GM12801 (cell line): Measurements from ENCODE around the gene PPP1R2.

Source experiments
- TF ChIP-seq, protein P1 (sequence below): IDR thresholded peaks from one replicate; pipeline ENCODE4 v1.5.1; 2011; ENCODE audit warnings: control low read depth; ENCODE audit not compliant: insufficient read length; ENCODE audit errors: extremely low read depth

Gene PPP1R2

DNA sequence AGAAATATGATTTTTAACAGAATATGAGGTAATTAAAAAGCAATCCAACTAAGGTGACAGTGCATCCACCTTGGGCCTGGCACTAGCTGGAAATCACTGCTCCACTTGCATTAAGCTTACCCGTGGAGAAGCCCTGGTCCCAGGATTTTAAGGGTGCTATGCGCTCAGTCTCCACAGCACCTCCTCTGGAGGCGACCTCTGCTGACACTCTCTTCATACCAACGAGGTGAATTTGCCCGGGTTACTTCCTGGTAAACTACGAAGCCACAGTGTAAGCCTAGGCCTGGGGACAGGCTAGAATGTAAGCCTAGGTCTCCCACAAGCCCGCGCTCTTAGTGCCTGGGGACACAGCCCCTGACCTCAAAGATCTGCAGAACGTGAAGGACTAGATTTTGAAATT lies 39.8 kb upstream of the PPP1R2 start:
- TF ChIP-seq, protein P1, sequence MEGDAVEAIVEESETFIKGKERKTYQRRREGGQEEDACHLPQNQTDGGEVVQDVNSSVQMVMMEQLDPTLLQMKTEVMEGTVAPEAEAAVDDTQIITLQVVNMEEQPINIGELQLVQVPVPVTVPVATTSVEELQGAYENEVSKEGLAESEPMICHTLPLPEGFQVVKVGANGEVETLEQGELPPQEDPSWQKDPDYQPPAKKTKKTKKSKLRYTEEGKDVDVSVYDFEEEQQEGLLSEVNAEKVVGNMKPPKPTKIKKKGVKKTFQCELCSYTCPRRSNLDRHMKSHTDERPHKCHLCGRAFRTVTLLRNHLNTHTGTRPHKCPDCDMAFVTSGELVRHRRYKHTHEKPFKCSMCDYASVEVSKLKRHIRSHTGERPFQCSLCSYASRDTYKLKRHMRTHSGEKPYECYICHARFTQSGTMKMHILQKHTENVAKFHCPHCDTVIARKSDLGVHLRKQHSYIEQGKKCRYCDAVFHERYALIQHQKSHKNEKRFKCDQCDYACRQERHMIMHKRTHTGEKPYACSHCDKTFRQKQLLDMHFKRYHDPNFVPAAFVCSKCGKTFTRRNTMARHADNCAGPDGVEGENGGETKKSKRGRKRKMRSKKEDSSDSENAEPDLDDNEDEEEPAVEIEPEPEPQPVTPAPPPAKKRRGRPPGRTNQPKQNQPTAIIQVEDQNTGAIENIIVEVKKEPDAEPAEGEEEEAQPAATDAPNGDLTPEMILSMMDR, result no peak

DNA sequence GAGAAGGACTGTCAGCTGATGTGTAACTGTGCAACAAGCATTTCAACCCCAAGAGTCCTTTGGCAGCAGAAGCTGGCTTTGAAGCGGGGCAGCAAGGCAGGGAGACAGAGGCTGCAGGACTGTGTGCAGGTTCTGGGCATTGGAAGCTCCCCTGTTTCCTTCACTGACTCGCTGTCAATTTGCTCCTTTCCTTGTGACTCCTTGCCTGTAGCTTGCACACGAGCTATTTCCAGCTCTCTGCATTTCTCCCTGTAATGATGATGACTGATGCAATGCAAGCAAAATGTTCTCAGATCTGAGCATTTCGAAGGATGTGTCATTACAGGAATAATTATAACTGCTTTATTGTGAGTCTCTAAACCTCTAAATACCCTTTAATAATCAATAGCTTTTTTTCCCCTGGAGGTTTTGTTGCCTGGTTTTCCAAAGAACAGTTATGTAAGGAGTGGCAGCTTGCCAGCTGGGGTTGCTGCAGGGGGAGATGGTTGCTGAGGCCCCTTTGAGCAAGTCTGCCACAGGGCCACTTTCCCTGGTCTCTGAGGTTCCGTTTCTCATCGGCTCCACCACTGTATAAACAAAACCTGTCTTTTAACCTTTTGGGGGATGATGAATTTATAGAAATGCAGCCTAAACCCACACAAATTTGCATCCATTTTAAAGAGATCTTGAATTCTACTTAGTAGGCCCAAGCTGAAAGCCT lies 37.8 kb upstream of the PPP1R2 start:
- TF ChIP-seq, protein P1, result no peak

DNA sequence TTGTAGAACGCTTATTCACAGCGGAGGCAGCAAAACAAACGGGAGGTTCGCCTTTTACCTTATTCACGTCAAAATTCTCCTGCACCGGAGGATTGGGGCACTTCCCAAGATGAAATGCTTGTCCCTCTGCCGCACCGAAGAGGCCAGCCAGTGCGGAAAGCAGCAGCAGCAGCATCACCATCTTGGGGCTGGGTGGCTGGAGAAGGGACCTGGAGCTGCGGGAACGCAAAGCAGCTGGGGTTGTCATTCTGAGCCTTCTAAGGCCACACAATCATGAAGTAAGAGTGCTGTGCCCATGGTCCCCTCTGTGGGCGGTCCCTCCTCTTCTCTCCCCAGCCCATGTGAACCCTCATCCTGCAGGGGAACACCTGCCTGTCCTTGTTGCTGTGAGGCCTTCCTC lies 36.2 kb upstream of the PPP1R2 start:
- TF ChIP-seq, protein P1, result no peak

DNA sequence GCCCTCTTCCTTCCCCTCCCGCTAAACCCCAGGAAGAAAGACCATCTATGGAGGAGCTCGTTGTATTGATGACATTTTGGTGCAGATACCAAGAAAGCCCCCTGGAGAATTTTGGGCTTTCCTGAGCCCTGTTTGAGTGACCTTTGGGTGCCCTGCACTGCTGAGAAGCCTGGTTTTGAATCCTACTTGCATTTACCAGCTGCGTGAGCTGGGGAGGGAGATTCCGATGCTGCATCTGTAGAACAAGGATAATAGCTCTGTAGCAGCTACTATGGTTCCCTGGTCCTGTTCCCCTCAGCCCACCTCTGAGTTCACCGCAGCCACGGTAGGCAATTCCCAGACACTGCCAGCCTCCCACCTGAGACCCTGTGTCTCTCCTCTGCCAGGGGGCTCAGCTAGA lies 35.4 kb upstream of the PPP1R2 start:
- TF ChIP-seq, protein P1, result no peak

DNA sequence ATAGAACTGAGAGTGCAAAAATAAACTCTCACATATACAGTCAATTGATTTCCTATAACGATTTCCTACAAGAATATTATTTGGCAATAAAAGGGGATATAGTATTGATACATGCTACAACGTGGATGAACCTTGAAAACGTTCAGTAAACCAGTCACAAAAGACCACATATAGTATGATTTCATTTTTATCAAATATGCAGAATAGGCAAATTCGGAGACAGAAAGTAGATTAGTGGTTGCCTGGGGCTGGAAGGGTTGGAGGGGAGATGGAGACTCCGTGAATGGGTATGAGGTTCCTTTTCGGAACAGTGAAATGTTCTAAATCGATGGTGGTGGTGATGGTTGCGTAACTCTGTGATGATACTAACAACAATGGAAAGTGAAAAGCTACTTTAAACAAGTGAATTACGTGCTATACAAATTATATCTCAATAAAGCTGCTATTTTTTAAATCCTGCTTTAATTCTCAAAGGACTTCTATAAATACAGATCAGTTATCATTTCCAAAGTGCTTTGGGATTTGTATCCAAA lies 34.6 kb upstream of the PPP1R2 start:
- TF ChIP-seq, protein P1, result no peak

DNA sequence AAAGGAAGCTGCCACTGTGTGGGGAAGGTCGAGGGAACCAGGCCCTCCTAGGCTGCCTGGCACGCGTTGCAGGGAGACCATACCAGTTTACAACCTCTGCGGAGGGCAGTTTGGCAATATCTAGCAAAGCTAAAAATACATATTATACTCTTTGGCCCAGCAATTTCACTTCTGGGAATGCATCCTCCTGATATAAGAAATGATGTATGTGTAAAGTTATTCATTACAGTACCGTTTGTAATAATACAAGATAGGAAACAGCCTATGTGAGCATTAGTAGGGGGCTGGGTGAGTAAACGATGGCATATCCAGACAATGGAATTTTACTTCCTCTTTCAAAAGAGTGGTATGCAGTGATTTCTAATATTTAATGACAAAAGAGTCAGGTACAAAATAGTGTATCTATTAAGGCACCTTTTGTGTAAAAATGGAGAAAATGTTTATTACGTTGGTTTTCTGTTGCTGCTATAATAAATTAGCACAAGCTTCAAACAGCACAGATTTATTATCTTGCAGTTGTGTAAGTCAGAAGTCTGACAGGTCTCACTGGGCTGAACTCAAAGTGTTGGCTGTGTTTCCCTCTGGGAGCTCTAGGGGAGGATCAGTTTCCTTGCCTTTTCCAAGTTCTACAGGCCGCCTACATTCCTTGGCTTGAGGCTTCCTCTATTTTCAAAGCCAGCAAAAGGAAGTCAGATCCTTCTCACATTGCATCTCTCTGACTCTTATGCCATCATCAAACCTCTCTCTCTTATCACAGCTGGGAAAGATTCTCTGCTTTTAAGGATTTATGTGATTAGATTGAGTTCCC lies 31.6 kb upstream of the PPP1R2 start:
- TF ChIP-seq, protein P1, result no peak

DNA sequence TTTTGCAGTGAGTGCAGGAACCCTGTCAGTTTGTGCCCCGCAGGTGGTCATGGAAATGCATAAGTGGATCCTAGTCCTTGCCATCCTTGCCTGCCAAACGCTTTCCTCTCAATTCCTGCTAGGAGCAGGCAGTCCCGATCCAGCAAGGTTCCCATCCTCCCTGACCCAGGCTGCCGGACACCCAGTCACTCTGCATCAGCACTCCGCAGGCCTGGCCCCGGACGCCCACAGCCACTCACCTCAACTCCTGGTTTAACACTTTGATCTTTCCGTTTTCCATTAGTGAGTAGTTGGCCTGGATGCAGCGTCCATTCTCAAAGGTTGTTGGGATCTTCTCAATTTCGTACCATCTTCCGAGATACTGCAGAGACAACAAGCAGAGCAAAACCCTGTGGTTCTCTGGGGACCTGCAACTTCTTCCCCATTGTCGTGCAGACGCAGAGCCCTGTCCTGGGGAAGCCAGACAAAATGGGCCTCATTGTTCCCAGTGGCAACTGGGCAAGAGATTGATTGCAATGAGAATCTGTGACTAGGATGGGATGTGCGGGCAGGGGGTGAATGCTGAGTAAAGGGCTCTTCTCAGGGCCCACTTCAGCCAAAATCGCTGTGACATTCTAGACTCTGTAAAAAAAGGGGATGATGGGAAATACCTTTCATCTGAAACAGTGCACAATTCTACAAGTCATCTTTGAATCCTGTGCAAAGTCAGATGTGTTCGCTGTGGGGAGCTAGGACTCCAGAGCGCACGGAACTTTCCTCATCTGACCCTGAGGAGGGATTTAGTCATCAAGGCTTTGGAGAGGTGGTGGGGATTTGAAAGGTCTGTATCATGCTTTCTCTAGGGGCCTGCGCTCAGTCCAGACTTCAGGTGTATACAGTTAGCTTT lies 30.7 kb upstream of the PPP1R2 start:
- TF ChIP-seq, protein P1, result no peak
